Neural crest cell (in vitro differentiated cells): ENCODE results near the gene OSBPL6. TPM values are rescaled to one million over a fixed set of nuclear protein-coding genes. Genes with fewer than 3 reads are reported as not detected.

Experiments
- DNase-seq: peaks from one replicate; pipeline ENCODE4 v3.0.0; 2021; ENCODE audit warnings: low read depth, mixed read lengths, low spot score
- H3K27ac Mint-ChIP-seq: one replicate; pipeline ENCODE4 v1.8.0; 2021; ENCODE audit warnings: mild to moderate bottlenecking, mixed read lengths; ENCODE audit not compliant: unreplicated experiment
- H3K27me3 Mint-ChIP-seq: 2 replicates; pipeline ENCODE4 v1.8.0; 2021; ENCODE audit warnings: low read depth, mild to moderate bottlenecking, mixed read lengths
- H3K36me3 Mint-ChIP-seq: 2 replicates; pipeline ENCODE4 v1.8.0; 2021; ENCODE audit warnings: low read depth, mild to moderate bottlenecking, mixed read lengths
- H3K4me1 Mint-ChIP-seq: 2 replicates; pipeline ENCODE4 v1.8.0; 2021; ENCODE audit warnings: mixed read lengths
- H3K4me3 Mint-ChIP-seq: one replicate; pipeline ENCODE4 v1.8.0; 2021; ENCODE audit warnings: mild to moderate bottlenecking, mixed read lengths
- H3K9me3 Mint-ChIP-seq: 2 replicates; pipeline ENCODE4 v1.8.0; 2021; ENCODE audit warnings: mixed read lengths
- total RNA-seq: library from RNA; stranded (reverse); gene quantifications from 2 replicates; pipeline ENCODE4 v1.2.1, GENCODE V29; 2021
- TF ChIP-seq, protein P1 (sequence below): fragments of 200-600 bp; sonication (generic); conservative IDR thresholded peaks from 2 replicates; pipeline ENCODE4 v1.5.0; 2021; ENCODE audit warnings: antibody characterized with exemption, mild to moderate bottlenecking

Gene OSBPL6
- total RNA-seq, 1 donor from 2014 or later = 10.8 TPM

- Mint-ChIP-seq H3K27ac (no peak overlapping the region), H3K4me3 (no peak overlapping the region)
Measured at GRCh38 chr2:178292586-178292985, 98.3 kb downstream of the OSBPL6 start.

GRCh38 chr2:178295115-178295514 lies 100.8 kb downstream of the OSBPL6 start:
- no peak overlapping the region for H3K4me3 Mint-ChIP-seq
- H3K36me3 Mint-ChIP-seq = peaks cover 9% of the 10 kb centered on the region
- peaks cover 3% of the 10 kb centered on the region for H3K9me3 Mint-ChIP-seq
- TF ChIP-seq, protein P1, sequence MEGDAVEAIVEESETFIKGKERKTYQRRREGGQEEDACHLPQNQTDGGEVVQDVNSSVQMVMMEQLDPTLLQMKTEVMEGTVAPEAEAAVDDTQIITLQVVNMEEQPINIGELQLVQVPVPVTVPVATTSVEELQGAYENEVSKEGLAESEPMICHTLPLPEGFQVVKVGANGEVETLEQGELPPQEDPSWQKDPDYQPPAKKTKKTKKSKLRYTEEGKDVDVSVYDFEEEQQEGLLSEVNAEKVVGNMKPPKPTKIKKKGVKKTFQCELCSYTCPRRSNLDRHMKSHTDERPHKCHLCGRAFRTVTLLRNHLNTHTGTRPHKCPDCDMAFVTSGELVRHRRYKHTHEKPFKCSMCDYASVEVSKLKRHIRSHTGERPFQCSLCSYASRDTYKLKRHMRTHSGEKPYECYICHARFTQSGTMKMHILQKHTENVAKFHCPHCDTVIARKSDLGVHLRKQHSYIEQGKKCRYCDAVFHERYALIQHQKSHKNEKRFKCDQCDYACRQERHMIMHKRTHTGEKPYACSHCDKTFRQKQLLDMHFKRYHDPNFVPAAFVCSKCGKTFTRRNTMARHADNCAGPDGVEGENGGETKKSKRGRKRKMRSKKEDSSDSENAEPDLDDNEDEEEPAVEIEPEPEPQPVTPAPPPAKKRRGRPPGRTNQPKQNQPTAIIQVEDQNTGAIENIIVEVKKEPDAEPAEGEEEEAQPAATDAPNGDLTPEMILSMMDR = no peak
- no peaks in the 10 kb centered on the region for H3K4me1 Mint-ChIP-seq
- no peak for DNase-seq
- no peak overlapping the region for H3K27ac Mint-ChIP-seq
- H3K27me3 Mint-ChIP-seq = no peaks in the 10 kb centered on the region

More at GRCh38 chr2:178292586-178292985, 98.3 kb downstream of the OSBPL6 start:
- no peak for DNase-seq
- Mint-ChIP-seq H3K9me3 (peaks cover 7% of the 10 kb centered on the region), H3K36me3 (peaks cover 18% of the 10 kb centered on the region), H3K27me3 (no peaks in the 10 kb centered on the region), H3K4me1 (no peaks in the 10 kb centered on the region)
- TF ChIP-seq, protein P1 = no peak

- Mint-ChIP-seq H3K36me3 (peaks cover 5% of the 10 kb centered on the region), H3K4me3 (no peak overlapping the region), H3K27me3 (no peaks in the 10 kb centered on the region), H3K4me1 (no peaks in the 10 kb centered on the region), H3K27ac (no peak overlapping the region), H3K9me3 (no peaks in the 10 kb centered on the region)
- TF ChIP-seq, protein P1 = no peak
- no peak for DNase-seq
Measured at GRCh38 chr2:178295906-178296305, 101.6 kb downstream of the OSBPL6 start.

DNA sequence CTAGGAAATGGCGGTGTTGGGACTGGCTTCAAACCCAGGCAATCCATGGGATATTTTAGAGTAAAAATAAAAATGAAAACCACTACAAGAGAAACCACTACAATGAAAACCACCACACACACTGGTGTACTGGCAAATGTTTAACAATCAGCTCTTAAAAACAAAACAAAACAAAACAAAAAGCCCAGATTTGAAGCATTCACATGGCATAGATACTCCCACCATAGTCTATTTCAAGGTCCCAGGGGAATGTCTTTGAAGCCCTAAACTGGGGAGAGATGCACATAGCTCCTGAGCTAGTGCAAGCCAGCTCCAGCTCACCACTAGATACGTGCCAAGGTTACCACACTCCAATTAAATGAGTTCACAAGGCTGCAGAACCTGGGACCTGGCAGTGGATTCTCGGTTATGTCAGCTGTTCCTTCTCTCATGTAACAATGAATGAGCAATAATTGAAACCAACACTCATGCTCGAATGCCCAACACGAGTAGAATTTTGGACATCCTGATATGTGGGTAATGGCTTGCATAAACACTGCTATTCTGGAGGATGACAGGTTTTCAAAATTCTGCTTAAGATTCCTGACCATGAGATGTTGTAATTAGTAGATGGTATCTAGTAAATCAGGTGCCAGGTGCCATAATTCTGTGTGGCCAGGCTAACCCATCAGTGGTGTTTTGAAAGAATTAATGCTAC lies 102.2 kb downstream of the OSBPL6 start:
- Mint-ChIP-seq H3K9me3 (no peaks in the 10 kb centered on the region), H3K4me1 (no peaks in the 10 kb centered on the region), H3K27me3 (no peaks in the 10 kb centered on the region), H3K4me3 (no peak overlapping the region), H3K27ac (no peak overlapping the region), H3K36me3 (peaks cover 3% of the 10 kb centered on the region)
- TF ChIP-seq, protein P1 = no peak
- DNase-seq = no peak

DNA sequence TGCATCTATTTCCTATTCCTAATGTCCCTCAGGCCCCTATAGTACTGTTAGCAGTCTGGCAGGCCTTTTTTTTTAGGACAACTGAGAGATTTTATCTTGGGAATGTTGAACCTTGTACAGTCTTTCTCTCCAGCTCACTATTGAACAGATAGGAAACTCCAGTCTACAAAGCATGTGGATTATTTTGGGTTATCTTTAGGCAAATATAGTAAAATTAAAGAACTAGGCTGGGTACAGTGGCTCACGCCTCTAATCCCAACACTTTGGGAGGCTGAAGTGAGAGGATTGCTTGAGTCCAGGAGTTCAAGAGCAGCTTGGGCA lies 102.7 kb downstream of the OSBPL6 start:
- H3K4me3 Mint-ChIP-seq = no peak overlapping the region
- H3K27me3 Mint-ChIP-seq = no peaks in the 10 kb centered on the region
- H3K9me3 Mint-ChIP-seq = no peaks in the 10 kb centered on the region
- H3K4me1 Mint-ChIP-seq = no peaks in the 10 kb centered on the region
- no peak for DNase-seq
- no peak overlapping the region for H3K27ac Mint-ChIP-seq
- peaks cover 3% of the 10 kb centered on the region for H3K36me3 Mint-ChIP-seq
- TF ChIP-seq, protein P1 = no peak
